Duodenal mucosa (tissue), 2 donors: ENCODE data around the gene RTTN.

ENCODE experiments used
- H3K27ac ChIP-seq: one replicate; pipeline ENCODE4 v1.7.0; 2013; ENCODE audit warnings: low read depth, low read length
- H3K27me3 ChIP-seq, 2 donors: one replicate each; pipeline ENCODE4 v1.7.0; 2013; ENCODE audit warnings: low read length in 2 of 2, control low read depth in 1 of 2; ENCODE audit not compliant: insufficient read depth in 2 of 2, control insufficient read depth in 1 of 2
- H3K36me3 ChIP-seq, 2 donors: one replicate each; pipeline ENCODE4 v1.7.0; 2013; ENCODE audit warnings: low read length in 2 of 2, control low read depth in 1 of 2; ENCODE audit not compliant: insufficient read depth in 2 of 2, control insufficient read depth in 1 of 2
- H3K4me1 ChIP-seq, 2 donors: one replicate each; pipeline ENCODE4 v1.7.0; 2013; ENCODE audit warnings: low read length in 2 of 2, control low read depth in 1 of 2; ENCODE audit not compliant: insufficient read depth in 2 of 2, control insufficient read depth in 1 of 2
- H3K4me3 ChIP-seq, 2 donors: one replicate each; pipeline ENCODE4 v1.7.0; 2013; ENCODE audit warnings: low read length in 2 of 2, low read depth in 1 of 2
- H3K9ac ChIP-seq, 2 donors: one replicate each; pipeline ENCODE4 v1.7.0; 2013; ENCODE audit warnings: low read length in 2 of 2, low read depth in 1 of 2
- H3K9me3 ChIP-seq, 2 donors: one replicate each; pipeline ENCODE4 v1.7.0; 2013; ENCODE audit warnings: low read length in 2 of 2, control low read depth in 1 of 2; ENCODE audit not compliant: control insufficient read depth in 1 of 2

Gene RTTN

GRCh38 chr18:70072678-70073077 lies 132.8 kb downstream of the RTTN start:
- peaks cover 0 to 5% of the 10 kb centered on the region in 2 donors for H3K36me3 ChIP-seq
- no peak overlapping the region for H3K9ac ChIP-seq
- peaks cover 4 to 6% of the 10 kb centered on the region in 2 donors for H3K4me1 ChIP-seq
- H3K9me3 ChIP-seq, result no peaks in the 10 kb centered on the region
- no peaks in the 10 kb centered on the region for H3K27me3 ChIP-seq
- no peak overlapping the region for H3K27ac ChIP-seq
- no peak overlapping the region for H3K4me3 ChIP-seq

GRCh38 chr18:70069965-70070364 lies 135.5 kb downstream of the RTTN start:
- H3K36me3 ChIP-seq, result peaks cover 0 to 5% of the 10 kb centered on the region in 2 donors

DNA sequence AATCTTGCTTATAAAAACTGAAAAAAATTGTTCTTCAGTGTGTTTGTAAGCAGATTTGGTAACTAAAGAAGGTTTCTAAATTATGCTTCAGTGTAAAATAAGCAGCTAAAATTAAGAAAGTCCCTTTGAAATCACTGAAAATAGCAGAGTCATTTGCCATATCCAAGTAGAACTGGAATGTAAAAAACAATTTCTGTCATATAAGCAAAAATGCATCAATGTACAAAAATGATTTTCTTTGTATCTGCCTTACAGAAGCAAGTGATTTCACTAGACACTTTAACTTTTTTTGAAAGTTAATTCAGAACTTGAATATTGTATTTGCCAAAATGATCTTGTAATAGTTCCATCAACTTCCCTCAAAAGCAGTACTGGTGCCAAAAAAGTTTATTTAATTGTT lies 136.1 kb downstream of the RTTN start:
- H3K27me3 ChIP-seq, result no peaks in the 10 kb centered on the region

More at GRCh38 chr18:70069965-70070364, 135.5 kb downstream of the RTTN start:
- H3K9ac ChIP-seq, result no peak overlapping the region
- H3K4me1 ChIP-seq, result peaks cover 4 to 6% of the 10 kb centered on the region in 2 donors
- H3K4me3 ChIP-seq, result no peak overlapping the region
- H3K27me3 ChIP-seq, result no peaks in the 10 kb centered on the region
- H3K27ac ChIP-seq, result no peak overlapping the region
- H3K9me3 ChIP-seq, result no peaks in the 10 kb centered on the region

DNA sequence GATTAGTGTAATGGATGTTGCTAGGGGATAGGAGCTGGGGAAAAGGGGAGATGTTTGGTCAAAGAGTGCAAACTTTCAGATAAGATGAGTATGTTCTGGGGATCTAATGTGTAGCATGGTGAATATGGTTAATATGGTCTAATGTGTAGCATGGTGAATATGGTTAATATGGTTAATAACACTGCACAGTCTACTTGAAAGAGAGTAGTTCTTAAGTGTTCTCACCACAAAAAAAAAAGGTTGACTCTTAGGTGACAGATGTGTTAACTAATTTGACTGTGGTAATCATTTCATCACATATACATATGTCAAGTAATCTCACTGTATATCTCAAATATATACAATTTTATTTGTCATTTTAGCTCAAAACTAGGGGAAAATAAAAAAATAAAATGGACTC lies 136.5 kb downstream of the RTTN start:
- Histone ChIP-seq H3K4me1 (peaks cover 4 to 6% of the 10 kb centered on the region in 2 donors), H3K27me3 (no peaks in the 10 kb centered on the region), H3K9ac (no peak overlapping the region), H3K4me3 (no peak overlapping the region), H3K27ac (no peak overlapping the region), H3K9me3 (no peaks in the 10 kb centered on the region), H3K36me3 (peaks cover 0 to 5% of the 10 kb centered on the region in 2 donors)

More for the DNA sequence above, 136.1 kb downstream of the RTTN start:
- Histone ChIP-seq H3K4me1 (peaks cover 4 to 6% of the 10 kb centered on the region in 2 donors), H3K4me3 (no peak overlapping the region), H3K36me3 (peaks cover 0 to 5% of the 10 kb centered on the region in 2 donors), H3K9me3 (no peaks in the 10 kb centered on the region), H3K27ac (no peak overlapping the region), H3K9ac (no peak overlapping the region)

DNA sequence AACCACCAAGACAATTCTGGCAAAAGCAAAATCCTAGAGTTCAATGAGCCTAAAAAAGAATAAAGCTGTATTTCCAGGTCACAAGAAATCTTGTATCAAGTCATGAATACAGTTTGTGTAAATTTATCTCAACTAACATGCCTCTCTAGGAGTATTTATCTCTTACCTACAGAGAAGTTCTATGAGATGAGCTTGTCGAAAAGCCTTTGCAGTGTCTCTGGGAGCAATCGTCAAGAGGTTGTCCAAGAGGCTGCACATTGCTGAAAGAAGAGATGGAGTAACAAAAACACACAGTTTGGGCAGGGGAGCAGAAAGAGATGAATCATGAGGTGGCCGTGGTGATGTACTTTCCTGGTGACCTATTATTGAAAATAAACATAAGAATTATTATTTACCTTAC lies 145.8 kb downstream of the RTTN start:
- Histone ChIP-seq H3K27me3 (no peaks in the 10 kb centered on the region), H3K27ac (no peak overlapping the region), H3K9me3 (no peaks in the 10 kb centered on the region), H3K4me1 (no peaks in the 10 kb centered on the region), H3K4me3 (no peak overlapping the region), H3K9ac (no peak overlapping the region), H3K36me3 (peaks cover 3 to 9% of the 10 kb centered on the region in 2 donors)

GRCh38 chr18:70058916-70059315 lies 146.6 kb downstream of the RTTN start:
- Histone ChIP-seq H3K36me3 (peaks cover 3 to 9% of the 10 kb centered on the region in 2 donors), H3K4me3 (no peak overlapping the region), H3K27ac (no peak overlapping the region), H3K4me1 (no peaks in the 10 kb centered on the region), H3K27me3 (no peaks in the 10 kb centered on the region), H3K9me3 (no peaks in the 10 kb centered on the region), H3K9ac (no peak overlapping the region)

GRCh38 chr18:70047931-70048603 lies 157.4 kb downstream of the RTTN start:
- peaks cover 0 to 6% of the 10 kb centered on the region in 2 donors for H3K36me3 ChIP-seq
- no peak overlapping the region for H3K4me3 ChIP-seq
- H3K27ac ChIP-seq, result no peak overlapping the region
- H3K4me1 ChIP-seq, result no peaks in the 10 kb centered on the region
- no peaks in the 10 kb centered on the region for H3K9me3 ChIP-seq
- H3K9ac ChIP-seq, result no peak overlapping the region
- H3K27me3 ChIP-seq, result no peaks in the 10 kb centered on the region

GRCh38 chr18:70046796-70047195 lies 158.7 kb downstream of the RTTN start:
- Histone ChIP-seq H3K4me1 (no peaks in the 10 kb centered on the region), H3K9ac (no peak overlapping the region), H3K36me3 (peaks cover 0 to 4% of the 10 kb centered on the region in 2 donors), H3K9me3 (no peaks in the 10 kb centered on the region), H3K27ac (no peak overlapping the region), H3K4me3 (no peak overlapping the region), H3K27me3 (no peaks in the 10 kb centered on the region)

DNA sequence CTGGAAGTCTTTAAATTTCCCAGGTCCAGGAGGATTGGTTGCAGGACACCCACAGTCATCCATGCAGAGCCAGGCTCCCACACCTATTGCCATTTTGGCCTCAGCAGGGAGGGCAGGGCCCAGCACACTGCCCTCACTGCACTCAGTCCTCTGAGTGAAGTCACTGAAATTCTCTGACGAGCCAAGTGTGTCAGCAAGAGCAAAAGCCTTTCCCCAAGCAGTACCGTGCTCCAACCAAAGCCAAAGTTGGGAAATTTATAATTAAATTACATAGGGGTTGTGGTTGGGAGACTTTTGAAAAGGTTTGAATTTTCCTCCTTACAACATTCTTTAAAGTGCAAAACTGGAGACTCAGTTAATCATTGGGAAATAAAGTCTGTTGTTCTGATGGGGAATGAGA lies 159.3 kb downstream of the RTTN start:
- Histone ChIP-seq H3K4me1 (no peaks in the 10 kb centered on the region), H3K27ac (no peak overlapping the region), H3K36me3 (peaks cover 0 to 4% of the 10 kb centered on the region in 2 donors), H3K9ac (no peak overlapping the region), H3K9me3 (no peaks in the 10 kb centered on the region), H3K27me3 (no peaks in the 10 kb centered on the region), H3K4me3 (no peak overlapping the region)

GRCh38 chr18:70044632-70045031 lies 160.9 kb downstream of the RTTN start:
- Histone ChIP-seq H3K4me3 (no peak overlapping the region), H3K4me1 (no peaks in the 10 kb centered on the region), H3K36me3 (no peaks in the 10 kb centered on the region), H3K27me3 (no peaks in the 10 kb centered on the region), H3K9ac (no peak overlapping the region), H3K27ac (no peak overlapping the region), H3K9me3 (no peaks in the 10 kb centered on the region)
